K562 (cell line): ENCODE results near the gene NDUFC2. TPM values are rescaled to one million over a fixed set of nuclear protein-coding genes. Genes with fewer than 3 reads are reported as not detected.

Experiments used
- KDM4B ChIP-seq, 2 experiments: fragments of 450-650 bp in 1 of 2; sonication (generic) in 1 of 2; IDR thresholded peaks; 2 replicates each; pipeline ENCODE4 v1.6.1; 2016 to 2017; ENCODE audit warnings: borderline replicate concordance in 2 of 2, antibody characterized with exemption in 1 of 2, low read depth in 1 of 2, mild to moderate bottlenecking in 1 of 2
- MCM7 ChIP-seq, 2 experiments: fragments of 450-650 bp; IDR thresholded peaks; 2 replicates each; pipeline ENCODE4 v1.6.1; 2016 to 2018
- MEF2A ChIP-seq: IDR thresholded peaks from 2 replicates; pipeline ENCODE4 v1.6.1; 2011; ENCODE audit warnings: low read depth, mild to moderate bottlenecking, low read length, moderate library complexity; ENCODE audit not compliant: control insufficient read depth
- NCOA2 ChIP-seq, 2 experiments: fragments of 450-650 bp; IDR thresholded peaks; 2 replicates each; pipeline ENCODE4 v1.6.1; 2018; ENCODE audit warnings: mild to moderate bottlenecking in 2 of 2, moderate library complexity in 1 of 2; ENCODE audit not compliant: partially characterized antibody in 2 of 2
- NRF1 ChIP-seq, 2 experiments: fragments of 450-650 bp; IDR thresholded peaks in 1 of 2; conservative IDR thresholded peaks in 1 of 2; 2 replicates each; pipeline ENCODE4 v1.6.1; 2014; ENCODE audit warnings: mild to moderate bottlenecking in 2 of 2
- RUNX1 ChIP-seq: sonication (generic); IDR thresholded peaks from 2 replicates; pipeline ENCODE4 v1.6.1; 2016; ENCODE audit warnings: antibody characterized with exemption, low read depth
- SAP30 ChIP-seq: fragments of 200-600 bp; sonication (generic); IDR thresholded peaks from 2 replicates; pipeline ENCODE4 v1.6.1; 2012; ENCODE audit warnings: borderline replicate concordance, low read depth, mild to moderate bottlenecking, moderate library complexity, low read length, control low read depth, inconsistent platforms; ENCODE audit not compliant: insufficient read depth, poor library complexity, severe bottlenecking
- SMAD3 ChIP-seq: fragments of 450-650 bp; formaldehyde crosslinking; conservative IDR thresholded peaks from 2 replicates; pipeline ENCODE4 v1.4.0; 2020; ENCODE audit warnings: mild to moderate bottlenecking
- TSC22D4 ChIP-seq: fragments of 450-650 bp; IDR thresholded peaks from 2 replicates; pipeline ENCODE4 v1.6.1; 2016; ENCODE audit warnings: missing genetic modification characterization, missing biosample characterization, control low read depth
- YY1 ChIP-seq, 3 experiments: IDR thresholded peaks; 2 replicates each; pipeline ENCODE4 v1.6.1; 2011; ENCODE audit warnings: low read length in 2 of 3, mild to moderate bottlenecking in 2 of 3, moderate library complexity in 2 of 3, borderline replicate concordance in 1 of 3, control low read depth in 1 of 3, low read depth in 1 of 3; ENCODE audit not compliant: insufficient read depth in 3 of 3, insufficient replicate concordance in 2 of 3, control insufficient read depth in 1 of 3, insufficient read length in 1 of 3; ENCODE audit errors: extremely low read depth in 1 of 3
- ZBTB7A ChIP-seq: IDR thresholded peaks from 2 replicates; pipeline ENCODE4 v1.6.1; 2011; ENCODE audit warnings: low read depth, mild to moderate bottlenecking, low read length, moderate library complexity, borderline replicate concordance; ENCODE audit not compliant: control insufficient read depth
- ZNF584 ChIP-seq: fragments of 200-800 bp; sonication (Bioruptor generic); IDR thresholded peaks from 2 replicates; pipeline ENCODE4 v1.6.1; 2016; ENCODE audit warnings: low read depth, mild to moderate bottlenecking, missing genetic modification characterization, missing compliant biosample characterization
- polyA plus RNA-seq, 8 experiments: library from polyadenylated mRNA; depleted of rRNA in 4 of 8; stranded (reverse) in 5 of 8; unstranded in 3 of 8; fragments of >200 nt; fragmentation: Nextera tagmentation in 2 of 8; fragmentation: Illumina TruSeq in 1 of 8; extraction: Ambion mirVana in 2 of 8; extraction: Trizol in 1 of 8; gene quantifications; 2 replicates each; pipeline versions ENCODE4 v1.2.1 to v1.2.3, GENCODE V29; 2011 to 2014; ENCODE audit warnings: inconsistent platforms in 1 of 8, missing spikeins in 1 of 8
- total RNA-seq, 7 experiments: library from RNA; depleted of rRNA in 6 of 7; stranded (reverse); fragments of >200 nt in 6 of 7; fragmentation: Illumina TruSeq in 2 of 7; extraction: Trizol in 2 of 7; gene quantifications; 2 replicates each; pipeline versions ENCODE4 v1.2.1 to v1.2.3, GENCODE V29; 2011 to 2021; ENCODE audit warnings: low replicate concordance in 1 of 7
- TF ChIP-seq, protein P1 (sequence below): sonication (generic); formaldehyde crosslinking; IDR thresholded peaks from 2 replicates; pipeline ENCODE4 v1.8.0; 2023; ENCODE audit warnings: mild to moderate bottlenecking, missing genetic modification reagents
- TF ChIP-seq, protein P2 (sequence below): sonication (generic); formaldehyde crosslinking; IDR thresholded peaks from 2 replicates; pipeline ENCODE4 v1.8.0; 2022; ENCODE audit warnings: missing genetic modification reagents, mild to moderate bottlenecking, borderline replicate concordance
- TF ChIP-seq, protein P3 (sequence below), 2 experiments: fragments of 450-650 bp; conservative IDR thresholded peaks; 2 replicates each; pipeline ENCODE4 v1.6.1; 2017; ENCODE audit warnings: mild to moderate bottlenecking in 2 of 2, moderate library complexity in 2 of 2
- TF ChIP-seq, protein P4 (sequence below): fragments of 450-650 bp; formaldehyde crosslinking; IDR thresholded peaks from 2 replicates; pipeline ENCODE4 v1.4.0; 2020; ENCODE audit warnings: mild to moderate bottlenecking, moderate library complexity

The NDUFC2 gene
- total and polyA plus RNA-seq, 9 of the 15 experiments (the other 6 are each of a cell fraction or from before 2014, with no cell fraction given), result 168 to 1,119 (median 442) TPM

DNA sequence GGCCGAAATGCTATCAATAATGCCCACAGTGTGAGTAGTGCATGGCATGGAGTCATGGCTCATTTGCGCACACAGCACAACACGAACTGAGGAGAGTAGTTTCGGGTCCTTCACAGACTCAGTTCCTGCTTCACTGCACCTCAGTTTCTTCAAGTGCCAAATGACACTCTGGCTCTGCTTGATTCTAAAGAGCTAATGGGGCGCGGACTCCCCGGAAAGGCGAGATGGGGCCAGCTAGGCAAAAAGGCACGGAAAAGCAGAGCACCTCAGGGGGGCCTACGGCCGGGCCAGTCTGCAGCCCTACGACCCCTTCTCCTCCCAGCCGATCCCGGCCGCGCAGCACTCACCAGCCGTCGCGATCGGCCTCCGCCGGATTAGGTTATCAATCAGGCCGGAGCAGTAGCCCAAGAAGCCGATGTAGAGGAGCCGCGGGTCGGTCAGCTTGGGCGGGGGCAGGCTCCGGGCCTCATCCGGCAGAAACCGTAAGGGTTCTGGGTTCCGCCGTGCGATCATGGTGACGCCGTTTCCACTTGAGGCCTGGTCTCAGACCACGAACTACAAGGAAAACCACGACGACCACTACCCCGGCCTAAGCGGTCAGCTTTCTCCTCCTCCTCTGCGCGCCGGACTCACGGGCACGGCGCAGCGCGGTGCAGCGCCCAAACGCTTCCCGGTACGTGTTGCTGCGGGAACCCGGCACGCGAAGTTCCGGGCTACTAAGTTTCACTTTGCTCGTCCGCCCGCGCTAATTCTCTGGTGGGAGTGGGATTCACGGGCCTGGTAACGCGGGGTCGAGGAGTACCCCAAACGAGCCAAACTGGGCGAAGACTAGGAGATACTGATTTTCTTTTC lies at the start of gene NDUFC2 (continued):
- TF ChIP-seq NCOA2 (IDR thresholded peaks at IDR 0.05; ENCODE audit: partially characterized antibody in 2 of 2) (no peak), SMAD3 (CRISPR knock-in tag) (no peak), TSC22D4 (tag) (no peak), SAP30 (peak; percentile 70), ZNF584 (CRISPR knock-in tag) (no peak), NRF1 (conservative IDR thresholded peaks at IDR 0.05 in 1 of 2, IDR thresholded peaks at IDR 0.05 in 1 of 2) (peak; percentile 59 to 74), MCM7 (IDR thresholded peaks at IDR 0.05) (no peak), RUNX1 (peak; percentile 55; the same call in 1 of the 2 replicates), MEF2A (peak; percentile 38; the same call in 1 of the 2 replicates), ZBTB7A (peak; percentile 80), KDM4B (IDR thresholded peaks at IDR 0.05; ENCODE audit: borderline replicate concordance in 2 of 2, low read depth in 1 of 2) (0 out of 4 replicates have a peak, but pooled peaks of 1 of the 2 experiments have one; percentile 37), YY1 (IDR thresholded peaks at IDR 0.05; ENCODE audit: borderline replicate concordance in 1 of 3, control insufficient read depth in 1 of 3, extremely low read depth in 1 of 3, insufficient read depth in 3 of 3, insufficient read length in 1 of 3, insufficient replicate concordance in 2 of 3, low read depth in 1 of 3, low read length in 2 of 3) (peak in 2 of 3 experiments; percentile 73 to 79)
- TF ChIP-seq, protein P1, sequence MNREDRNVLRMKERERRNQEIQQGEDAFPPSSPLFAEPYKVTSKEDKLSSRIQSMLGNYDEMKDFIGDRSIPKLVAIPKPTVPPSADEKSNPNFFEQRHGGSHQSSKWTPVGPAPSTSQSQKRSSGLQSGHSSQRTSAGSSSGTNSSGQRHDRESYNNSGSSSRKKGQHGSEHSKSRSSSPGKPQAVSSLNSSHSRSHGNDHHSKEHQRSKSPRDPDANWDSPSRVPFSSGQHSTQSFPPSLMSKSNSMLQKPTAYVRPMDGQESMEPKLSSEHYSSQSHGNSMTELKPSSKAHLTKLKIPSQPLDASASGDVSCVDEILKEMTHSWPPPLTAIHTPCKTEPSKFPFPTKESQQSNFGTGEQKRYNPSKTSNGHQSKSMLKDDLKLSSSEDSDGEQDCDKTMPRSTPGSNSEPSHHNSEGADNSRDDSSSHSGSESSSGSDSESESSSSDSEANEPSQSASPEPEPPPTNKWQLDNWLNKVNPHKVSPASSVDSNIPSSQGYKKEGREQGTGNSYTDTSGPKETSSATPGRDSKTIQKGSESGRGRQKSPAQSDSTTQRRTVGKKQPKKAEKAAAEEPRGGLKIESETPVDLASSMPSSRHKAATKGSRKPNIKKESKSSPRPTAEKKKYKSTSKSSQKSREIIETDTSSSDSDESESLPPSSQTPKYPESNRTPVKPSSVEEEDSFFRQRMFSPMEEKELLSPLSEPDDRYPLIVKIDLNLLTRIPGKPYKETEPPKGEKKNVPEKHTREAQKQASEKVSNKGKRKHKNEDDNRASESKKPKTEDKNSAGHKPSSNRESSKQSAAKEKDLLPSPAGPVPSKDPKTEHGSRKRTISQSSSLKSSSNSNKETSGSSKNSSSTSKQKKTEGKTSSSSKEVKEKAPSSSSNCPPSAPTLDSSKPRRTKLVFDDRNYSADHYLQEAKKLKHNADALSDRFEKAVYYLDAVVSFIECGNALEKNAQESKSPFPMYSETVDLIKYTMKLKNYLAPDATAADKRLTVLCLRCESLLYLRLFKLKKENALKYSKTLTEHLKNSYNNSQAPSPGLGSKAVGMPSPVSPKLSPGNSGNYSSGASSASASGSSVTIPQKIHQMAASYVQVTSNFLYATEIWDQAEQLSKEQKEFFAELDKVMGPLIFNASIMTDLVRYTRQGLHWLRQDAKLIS (CRISPR knock-in tag), result 0 out of 2 replicates have a peak, but pooled peaks have one; percentile 64
- TF ChIP-seq, protein P2, sequence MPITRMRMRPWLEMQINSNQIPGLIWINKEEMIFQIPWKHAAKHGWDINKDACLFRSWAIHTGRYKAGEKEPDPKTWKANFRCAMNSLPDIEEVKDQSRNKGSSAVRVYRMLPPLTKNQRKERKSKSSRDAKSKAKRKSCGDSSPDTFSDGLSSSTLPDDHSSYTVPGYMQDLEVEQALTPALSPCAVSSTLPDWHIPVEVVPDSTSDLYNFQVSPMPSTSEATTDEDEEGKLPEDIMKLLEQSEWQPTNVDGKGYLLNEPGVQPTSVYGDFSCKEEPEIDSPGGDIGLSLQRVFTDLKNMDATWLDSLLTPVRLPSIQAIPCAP (CRISPR knock-in tag), result no peak
- TF ChIP-seq, protein P3, sequence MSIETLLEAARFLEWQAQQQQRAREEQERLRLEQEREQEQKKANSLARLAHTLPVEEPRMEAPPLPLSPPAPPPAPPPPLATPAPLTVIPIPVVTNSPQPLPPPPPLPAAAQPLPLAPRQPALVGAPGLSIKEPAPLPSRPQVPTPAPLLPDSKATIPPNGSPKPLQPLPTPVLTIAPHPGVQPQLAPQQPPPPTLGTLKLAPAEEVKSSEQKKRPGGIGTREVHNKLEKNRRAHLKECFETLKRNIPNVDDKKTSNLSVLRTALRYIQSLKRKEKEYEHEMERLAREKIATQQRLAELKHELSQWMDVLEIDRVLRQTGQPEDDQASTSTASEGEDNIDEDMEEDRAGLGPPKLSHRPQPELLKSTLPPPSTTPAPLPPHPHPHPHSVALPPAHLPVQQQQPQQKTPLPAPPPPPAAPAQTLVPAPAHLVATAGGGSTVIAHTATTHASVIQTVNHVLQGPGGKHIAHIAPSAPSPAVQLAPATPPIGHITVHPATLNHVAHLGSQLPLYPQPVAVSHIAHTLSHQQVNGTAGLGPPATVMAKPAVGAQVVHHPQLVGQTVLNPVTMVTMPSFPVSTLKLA (conservative IDR thresholded peaks at IDR 0.05), result peak; percentile 59 to 85; a peak in 3 of 4 replicates
- TF ChIP-seq, protein P4, sequence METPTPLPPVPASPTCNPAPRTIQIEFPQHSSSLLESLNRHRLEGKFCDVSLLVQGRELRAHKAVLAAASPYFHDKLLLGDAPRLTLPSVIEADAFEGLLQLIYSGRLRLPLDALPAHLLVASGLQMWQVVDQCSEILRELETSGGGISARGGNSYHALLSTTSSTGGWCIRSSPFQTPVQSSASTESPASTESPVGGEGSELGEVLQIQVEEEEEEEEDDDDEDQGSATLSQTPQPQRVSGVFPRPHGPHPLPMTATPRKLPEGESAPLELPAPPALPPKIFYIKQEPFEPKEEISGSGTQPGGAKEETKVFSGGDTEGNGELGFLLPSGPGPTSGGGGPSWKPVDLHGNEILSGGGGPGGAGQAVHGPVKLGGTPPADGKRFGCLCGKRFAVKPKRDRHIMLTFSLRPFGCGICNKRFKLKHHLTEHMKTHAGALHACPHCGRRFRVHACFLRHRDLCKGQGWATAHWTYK (CRISPR knock-in tag), result peak; percentile 65; the same call in 1 of the 2 replicates
